Activated CD8-positive, alpha-beta memory T cell treated with anti-CD3 and anti-CD28 coated beads for 48 hours (primary cell): Measurements from ENCODE around the gene ALKBH4.
A peak's percentile ranks its signal among the peaks of the same experiment; 100 is the strongest.
"Not testable (repeated sequence)": the region's sequence is repeated elsewhere in the genome, so short reads cannot be mapped to it uniquely, and the experiment has no call there.

Source experiments
- DNase-seq, 3 experiments: peaks; one replicate each; pipeline ENCODE4 v3.0.0-alpha.2; 2020; ENCODE audit warnings: low read depth in 2 of 3, low spot score in 2 of 3

ALKBH4 gene

DNA sequence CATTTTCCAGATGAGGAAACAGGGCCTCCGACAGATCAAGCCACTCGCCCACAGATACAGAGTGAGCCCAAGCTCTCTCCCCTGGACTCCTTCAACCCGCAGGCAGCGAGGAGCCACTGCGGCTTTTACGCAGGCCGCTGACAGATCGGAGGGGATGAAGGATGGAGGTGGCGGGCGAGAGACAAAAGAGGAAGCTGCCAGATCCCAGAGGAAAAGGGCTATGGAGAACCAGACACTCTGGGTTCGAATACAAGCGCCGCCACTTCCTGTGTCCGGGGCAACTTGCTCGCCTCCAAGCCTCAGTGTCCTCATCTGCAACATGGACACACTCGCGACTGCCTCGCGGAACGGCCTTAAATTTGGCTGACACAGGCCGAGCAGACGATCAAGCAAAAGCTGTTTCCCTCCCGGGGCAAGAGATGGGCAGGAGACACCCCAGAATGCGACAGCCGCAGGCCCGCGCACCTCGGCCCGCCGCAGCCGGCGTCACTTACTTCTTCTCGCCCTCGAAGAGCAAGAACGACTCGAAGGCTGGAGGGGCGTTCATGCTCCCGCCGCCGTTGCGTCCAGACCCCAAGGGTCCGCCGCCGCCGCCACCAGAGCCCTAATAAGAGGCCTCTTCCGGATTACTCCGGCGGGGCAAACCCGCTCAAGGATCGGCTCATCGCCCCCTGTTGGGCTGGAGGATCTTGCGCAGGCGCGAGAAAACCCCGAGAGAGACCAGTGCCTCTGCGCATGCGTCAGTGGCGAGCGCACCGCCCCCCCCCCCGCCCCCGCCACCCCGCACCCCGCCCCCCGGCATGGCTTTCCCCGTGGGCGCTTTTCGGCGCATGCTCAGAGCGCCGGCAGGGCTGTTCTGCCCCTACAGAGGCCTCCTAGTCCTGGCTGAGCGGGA lies 13.9 kb upstream of the ALKBH4 start, which contains the start of gene POLR2J:
Gene POLR2J, minus strand, starts transcription at position 609 of the 895 bp plus-strand sequence. Its CDS starts 62 bp downstream, at position 547.
- peak; percentile 88 to 100 (median 98) for DNase-seq

- DNase-seq, result not testable (repeated sequence)
Measured at GRCh38 chr7:102474736-102475435, 10.2 kb upstream of the ALKBH4 start.

DNA sequence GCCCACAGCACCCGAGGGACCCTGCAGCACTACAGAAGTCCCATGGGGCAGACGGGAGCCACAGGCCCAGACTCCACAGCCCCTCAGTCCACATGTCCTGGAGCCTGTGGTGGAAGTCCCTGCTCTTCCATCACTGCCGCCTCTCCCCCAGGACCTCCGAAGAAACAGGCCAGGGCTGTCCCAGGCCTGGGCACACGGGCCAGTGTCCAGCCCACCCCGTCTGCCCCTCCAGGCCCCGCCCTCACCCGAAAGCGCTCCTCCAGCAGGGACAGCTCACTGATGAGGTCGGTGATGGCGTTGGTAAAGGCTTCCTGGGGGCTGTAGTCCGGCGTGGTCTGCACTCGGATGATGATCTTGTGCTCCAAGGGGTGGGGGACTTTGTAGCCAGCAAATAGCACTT lies 9.5 kb upstream of the ALKBH4 start:
- DNase-seq, result not testable (repeated sequence)

GRCh38 chr7:102473271-102473991 lies 8.8 kb upstream of the ALKBH4 start:
- DNase-seq, result no peak

DNA sequence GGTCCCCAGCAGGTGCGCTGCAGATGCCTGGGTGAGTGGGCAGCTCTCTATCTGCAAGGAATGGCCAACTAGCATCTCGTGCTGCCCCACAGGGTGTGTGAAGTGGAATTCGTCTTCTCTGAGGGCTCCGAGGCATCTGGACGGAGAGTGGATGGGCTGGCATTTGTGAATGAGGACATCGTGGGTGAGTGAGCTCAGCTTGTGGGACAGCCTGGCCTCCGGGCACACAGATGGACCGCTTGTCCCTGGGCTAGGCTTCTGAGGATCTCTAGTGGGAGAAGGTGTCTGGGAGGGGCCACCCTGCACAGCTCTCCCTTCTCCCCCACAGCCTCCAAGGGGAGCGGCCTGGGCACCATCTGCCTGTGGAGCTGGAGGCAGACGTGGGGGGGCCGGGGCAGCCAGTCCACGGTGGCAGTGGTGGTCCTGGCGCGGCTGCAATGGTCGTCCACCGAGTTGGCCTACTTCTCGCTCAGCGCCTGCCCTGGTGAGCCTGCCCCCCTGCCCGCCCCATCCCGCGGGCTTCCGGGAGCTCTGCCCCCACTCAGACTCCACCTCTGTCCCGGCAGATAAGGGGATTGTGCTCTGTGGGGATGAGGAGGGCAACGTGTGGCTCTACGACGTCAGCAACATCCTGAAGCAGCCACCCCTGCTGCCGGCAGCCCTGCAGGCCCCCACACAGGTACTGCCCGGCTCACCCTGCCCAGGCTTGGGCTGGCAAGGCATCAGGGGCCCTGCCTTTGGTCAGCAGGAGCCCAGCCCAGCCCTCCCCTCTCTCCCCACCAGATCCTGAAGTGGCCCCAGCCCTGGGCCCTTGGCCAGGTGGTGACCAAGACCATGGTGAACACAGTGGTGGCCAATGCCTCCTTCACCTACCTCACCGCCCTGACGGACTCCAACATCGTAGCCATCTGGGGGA lies 7.7 kb upstream of the ALKBH4 start:
- DNase-seq, result no peak

DNA sequence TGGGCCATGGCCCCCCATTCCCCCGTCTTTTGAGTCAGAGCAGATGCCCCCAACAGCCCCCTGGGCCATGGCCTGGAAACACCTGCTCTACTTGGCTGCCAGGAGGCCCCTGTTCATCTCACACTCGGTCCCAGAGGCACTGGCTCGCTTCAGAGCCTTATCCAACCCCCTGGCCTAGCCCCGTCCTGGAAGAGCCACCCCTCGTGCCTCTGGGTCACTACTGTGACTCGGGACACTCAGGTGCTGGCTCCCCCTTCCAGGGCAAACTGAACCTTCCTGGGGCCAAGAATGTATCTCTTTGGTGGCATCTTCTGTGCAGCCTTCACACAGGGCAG lies 7.1 kb upstream of the ALKBH4 start:
- DNase-seq, result no peak

DNA sequence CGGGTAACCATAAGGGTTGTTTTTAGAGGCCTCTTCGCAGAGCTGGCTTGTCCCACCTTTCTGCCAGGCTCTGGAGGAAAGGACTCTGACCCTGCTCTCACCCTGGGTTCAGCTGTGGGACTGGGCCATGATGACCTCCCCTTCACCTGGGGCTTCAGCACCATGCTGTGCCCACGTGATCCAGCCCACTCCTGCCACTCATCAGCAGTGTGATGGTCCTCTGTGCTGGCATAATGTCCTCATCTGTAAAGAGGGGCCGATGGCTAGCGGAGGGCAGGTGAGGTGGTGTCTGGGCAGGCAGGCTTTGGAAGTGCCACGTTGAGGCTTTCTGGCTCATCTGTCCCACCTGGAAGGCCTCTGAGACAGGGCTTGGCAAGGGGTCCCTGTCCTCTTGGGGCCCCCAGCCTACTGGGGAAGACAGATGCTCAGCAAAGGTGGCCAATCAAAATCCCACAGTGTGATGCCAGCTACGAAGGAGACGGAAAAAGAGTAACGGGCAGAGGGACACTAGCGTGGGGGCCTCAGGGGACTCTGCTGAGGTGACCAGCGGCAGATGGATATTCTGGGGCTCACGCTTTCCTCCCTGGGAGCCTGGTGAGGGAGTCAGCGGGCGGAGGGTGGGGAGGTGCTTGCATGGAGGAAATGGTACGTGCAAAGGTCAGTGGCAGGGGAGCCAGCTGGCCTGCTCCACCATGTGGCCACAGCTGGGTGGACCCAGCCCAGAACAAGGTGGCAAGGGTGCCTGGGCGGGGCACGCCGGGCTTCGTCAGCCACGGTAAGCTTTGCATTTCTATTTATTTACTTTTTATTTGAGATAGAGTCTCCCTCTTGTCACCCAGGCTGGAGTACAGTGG lies 5.5 kb upstream of the ALKBH4 start:
- no peak for DNase-seq

DNA sequence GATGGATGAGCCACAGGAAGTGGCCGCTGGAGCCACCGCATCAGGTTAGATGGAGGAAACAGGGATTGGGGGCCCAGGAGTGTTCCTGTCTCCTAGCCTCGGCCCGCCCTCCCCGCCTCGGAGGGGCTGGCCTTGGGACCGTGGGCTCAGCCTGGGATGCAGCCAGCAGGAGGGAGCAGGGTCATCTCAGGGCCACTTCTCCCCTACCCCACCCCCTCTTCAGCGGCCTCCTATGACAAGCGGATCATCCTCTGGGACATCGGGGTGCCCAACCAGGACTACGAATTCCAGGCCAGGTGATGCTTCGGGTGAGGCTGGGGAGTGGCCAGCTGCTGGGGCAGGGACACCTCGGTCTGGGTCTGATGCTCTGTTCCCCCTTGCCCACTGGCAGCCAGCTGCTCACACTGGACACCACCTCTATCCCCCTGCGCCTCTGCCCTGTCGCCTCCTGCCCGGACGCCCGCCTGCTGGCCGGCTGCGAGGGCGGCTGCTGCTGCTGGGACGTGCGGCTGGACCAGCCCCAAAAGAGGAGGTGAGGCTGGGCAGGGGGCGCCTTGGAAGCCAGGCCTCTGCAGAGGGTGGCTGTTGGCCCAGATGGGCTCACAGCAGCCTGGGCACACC lies 4.8 kb upstream of the ALKBH4 start:
- DNase-seq, result no peak

DNA sequence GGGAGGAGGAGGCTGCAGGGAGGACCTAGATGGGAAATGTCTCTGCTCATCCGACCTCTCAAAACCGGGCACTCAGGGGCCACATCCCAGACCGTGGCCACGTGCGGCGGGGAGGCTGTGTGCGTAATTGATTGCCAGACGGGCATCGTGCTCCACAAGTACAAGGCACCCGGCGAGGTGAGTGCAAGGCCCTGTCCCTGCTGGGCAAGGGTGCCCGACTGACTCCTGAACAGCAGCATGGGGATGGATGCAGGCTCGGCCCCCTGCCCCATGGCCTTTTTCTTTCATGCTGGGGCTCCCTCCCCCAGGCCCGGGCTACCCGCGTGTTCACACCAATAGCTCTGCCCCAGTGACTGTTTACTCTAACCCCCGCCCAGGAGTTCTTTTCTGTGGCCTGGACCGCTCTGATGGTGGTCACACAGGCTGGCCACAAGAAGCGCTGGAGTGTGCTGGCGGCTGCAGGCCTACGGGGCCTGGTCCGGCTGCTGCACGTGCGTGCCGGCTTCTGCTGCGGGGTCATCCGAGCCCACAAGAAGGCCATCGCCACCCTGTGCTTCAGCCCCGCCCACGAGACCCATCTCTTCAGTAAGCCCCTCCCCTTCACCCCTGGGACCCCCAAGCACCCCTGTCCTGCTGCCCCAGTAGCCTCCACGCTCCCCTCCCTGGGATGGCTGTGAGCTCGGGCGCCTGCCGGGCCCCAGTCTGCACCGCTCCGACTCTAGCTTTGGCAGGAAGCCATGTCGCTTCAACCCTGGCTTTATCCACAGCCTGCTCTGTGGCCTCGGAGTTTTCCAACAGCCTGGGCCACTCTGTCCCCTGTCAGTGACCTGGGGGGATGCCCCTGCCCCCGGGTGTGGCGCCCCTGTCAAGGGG lies 4.1 kb upstream of the ALKBH4 start:
- no peak for DNase-seq

- no peak for DNase-seq
Measured at GRCh38 chr7:102467581-102468477, 3.2 kb upstream of the ALKBH4 start.

- DNase-seq, result no peak
Measured at GRCh38 chr7:102466097-102466496, 1.4 kb upstream of the ALKBH4 start.

DNA sequence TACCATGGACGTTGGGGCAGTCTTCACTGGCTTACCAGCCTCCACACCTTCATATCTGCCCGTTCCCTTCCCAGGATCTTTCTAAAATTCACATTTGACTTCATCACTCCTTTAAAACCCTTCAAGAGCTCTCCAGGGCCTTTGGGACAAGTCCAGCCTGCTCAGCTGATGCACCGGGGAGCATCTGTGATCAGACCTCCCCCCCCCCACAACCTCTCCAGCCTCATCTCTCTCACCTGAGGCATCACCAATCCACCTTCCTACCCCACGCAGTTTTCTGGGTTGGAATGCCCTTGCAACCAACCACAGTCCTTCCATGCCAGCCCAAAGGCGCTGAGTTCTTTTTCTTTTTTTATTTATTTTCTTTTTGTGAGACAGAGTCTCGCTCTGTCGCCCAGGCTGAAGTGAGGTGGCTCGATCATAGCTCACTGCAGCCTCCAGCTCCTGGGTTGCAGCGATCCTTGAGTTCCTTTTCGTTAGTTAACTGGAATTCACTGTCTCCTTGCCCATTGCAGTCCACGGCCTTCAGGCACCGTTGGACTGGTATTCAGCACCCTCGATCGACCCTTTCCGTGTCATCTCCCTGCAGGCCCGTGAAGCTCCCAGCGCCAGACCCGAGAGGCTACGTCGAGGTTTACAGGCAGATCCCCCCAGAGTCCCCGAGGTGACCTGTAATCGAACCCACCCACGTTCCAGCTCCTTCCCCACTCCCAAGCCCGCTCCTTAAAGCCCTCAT lies 654 bp downstream of the ALKBH4 start:
- no peak for DNase-seq

DNA sequence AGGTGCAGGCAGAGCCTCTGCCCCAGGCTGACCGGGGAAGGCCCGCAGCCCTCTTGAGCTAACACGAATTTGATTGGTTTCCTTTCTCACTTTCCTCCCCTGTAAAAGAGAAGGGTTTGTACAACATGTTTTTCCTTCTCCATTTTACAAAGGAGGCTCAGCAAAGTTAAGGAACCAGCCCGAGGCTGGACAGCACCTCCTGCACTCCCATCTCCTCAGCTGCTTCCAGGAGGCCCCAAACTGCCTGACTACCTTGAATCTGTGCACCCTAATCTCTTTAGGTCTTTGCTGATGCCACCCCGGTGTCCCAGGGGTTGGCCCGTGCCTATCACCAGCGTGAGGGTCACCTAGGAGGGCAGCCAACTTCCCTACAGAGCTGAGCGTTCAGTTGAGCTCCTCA lies 4.2 kb downstream of the ALKBH4 start:
- no peak for DNase-seq

GRCh38 chr7:102459221-102459844 lies 5.3 kb downstream of the ALKBH4 start:
- DNase-seq, result no peak

DNA sequence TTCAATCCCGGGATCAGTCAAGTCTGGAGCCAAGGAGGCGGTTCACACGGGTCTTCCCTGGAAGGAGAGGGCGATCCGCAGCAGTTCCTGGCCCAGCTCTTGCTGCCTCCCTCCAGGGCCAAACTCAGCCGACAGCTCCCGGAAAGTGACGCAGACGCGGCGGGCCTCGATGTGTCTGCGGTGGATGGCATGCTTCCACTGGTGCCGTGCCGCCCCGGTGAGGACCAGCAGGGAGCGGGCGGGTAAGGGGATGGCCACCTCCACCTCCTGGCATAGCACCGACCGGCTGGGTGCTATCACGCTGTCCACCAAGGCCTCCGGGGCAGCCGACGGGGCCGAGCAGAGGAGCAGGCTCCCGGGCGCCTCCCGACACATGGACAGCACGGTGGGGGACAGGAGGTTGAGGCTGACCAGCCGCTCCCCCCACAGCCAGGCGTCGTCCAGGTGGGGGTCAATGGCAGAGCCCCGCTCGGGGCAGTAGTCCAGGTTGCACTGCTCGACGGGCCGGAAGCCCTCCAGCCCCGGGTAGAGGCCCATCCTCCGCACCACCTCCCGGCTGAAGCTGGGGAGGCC lies 7.2 kb downstream of the ALKBH4 start:
- no peak for DNase-seq

- no peak for DNase-seq
Measured at GRCh38 chr7:102456327-102456726, 8.3 kb downstream of the ALKBH4 start.
